ENCODE measurements around the gene MRFAP1L1.
A peak's percentile ranks its signal among the peaks of the same experiment; 100 is the strongest.

Gene MRFAP1L1

DNA sequence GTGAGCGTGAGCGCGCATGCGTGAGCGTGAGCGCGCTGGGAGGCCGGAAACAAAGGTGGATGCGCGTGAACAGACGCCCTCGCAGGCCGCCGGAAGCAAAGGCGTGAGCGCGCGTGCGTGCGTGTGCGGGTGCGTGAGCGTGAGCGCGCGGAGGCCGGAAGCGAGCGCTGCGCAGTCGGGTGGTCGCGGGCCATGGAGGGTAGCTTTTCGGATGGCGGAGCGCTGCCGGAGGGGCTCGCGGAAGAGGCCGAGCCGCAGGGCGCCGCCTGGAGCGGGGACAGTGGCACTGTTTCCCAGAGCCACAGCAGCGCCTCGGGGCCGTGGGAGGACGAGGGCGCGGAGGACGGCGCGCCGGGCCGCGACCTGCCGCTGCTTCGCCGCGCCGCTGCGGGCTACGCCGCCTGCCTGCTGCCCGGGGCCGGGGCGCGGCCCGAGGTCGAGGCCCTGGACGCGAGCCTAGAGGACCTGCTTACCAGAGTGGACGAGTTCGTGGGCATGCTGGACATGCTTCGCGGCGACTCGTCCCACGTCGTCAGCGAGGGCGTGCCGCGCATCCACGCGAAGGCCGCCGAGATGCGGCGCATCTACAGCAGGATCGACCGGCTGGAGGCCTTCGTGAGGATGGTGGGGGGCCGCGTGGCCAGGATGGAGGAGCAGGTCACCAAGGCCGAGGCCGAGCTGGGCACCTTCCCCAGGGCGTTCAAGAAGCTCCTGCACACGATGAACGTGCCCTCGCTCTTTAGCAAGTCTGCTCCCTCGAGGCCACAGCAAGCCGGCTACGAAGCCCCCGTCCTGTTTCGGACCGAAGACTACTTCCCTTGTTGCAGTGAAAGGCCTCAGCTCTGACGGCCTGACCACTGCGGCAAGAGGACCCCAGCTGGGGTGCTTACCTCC lies 6.6 kb upstream of the MRFAP1L1 start, which contains the start of gene BLOC1S4:
TSS of gene BLOC1S4 (plus strand) at position 157 of the 894 bp plus-strand sequence. CDS start at position 193, 36 bp downstream.
- CTCF ChIA-PET = interaction anchor here (0.5 to 8.5 kb wide), 8 partner anchors 158 to 1017 kb away, joined by 3 to 111 read pairs (median 4); no protein-coding TSS in a partner anchor
- POLR2A ChIA-PET = interaction anchor here (1.0 to 1.2 kb wide), 2 partner anchors 52 to 352 kb away, joined by 4 to 6 read pairs; partner anchors contain the start of gene GRPEL1
- no peaks in the 10 kb centered on the region for H3K4me1 ChIP-seq (ENCODE audit: control insufficient read depth, insufficient read depth, low read length)
- peak within 1 kb of the TSS; percentile 83 for H3K27ac ChIP-seq (ENCODE audit: extremely low read depth, low read depth, low read length)
- peak within 1 kb of the TSS; percentile 70 for H3K4me3 ChIP-seq (ENCODE audit: low read depth, low read length)
- H3K9me3 ChIP-seq (ENCODE audit: control insufficient read depth, insufficient read depth, low read depth, low read length) = no peaks in the 10 kb centered on the region
- no peaks in the 10 kb centered on the region; a peak in 1 of 3 replicates for H3K36me3 ChIP-seq (ENCODE audit: control insufficient read depth in 2 of 2, insufficient read depth in 1 of 2, low read length in 2 of 2)
- TF ChIP-seq, protein P1, sequence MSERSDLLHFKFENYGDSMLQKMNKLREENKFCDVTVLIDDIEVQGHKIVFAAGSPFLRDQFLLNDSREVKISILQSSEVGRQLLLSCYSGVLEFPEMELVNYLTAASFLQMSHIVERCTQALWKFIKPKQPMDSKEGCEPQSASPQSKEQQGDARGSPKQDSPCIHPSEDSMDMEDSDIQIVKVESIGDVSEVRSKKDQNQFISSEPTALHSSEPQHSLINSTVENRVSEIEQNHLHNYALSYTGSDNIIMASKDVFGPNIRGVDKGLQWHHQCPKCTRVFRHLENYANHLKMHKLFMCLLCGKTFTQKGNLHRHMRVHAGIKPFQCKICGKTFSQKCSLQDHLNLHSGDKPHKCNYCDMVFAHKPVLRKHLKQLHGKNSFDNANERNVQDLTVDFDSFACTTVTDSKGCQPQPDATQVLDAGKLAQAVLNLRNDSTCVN (tag by site-specific recombination; optimal IDR thresholded peaks at IDR 0.05) = peak; percentile 100
- no peak for TF ChIP-seq ZNF184 (tag by site-specific recombination; IDR thresholded peaks at IDR 0.05)
- TF ChIP-seq SCRT1 (tag by site-specific recombination; IDR thresholded peaks at IDR 0.05; ENCODE audit: borderline replicate concordance) = no peak
- TF ChIP-seq ZNF19 (tag by site-specific recombination; IDR thresholded peaks at IDR 0.05; ENCODE audit: low read depth) = no peak
- TF ChIP-seq ZNF350 (tag by site-specific recombination; IDR thresholded peaks at IDR 0.05) = no peak
- TF ChIP-seq ZNF335 (tag by site-specific recombination; conservative IDR thresholded peaks at IDR 0.05) = peak; percentile 80
- TF ChIP-seq KLF1 (tag by site-specific recombination; IDR thresholded peaks at IDR 0.05) = peak; percentile 15; the same call in 1 of the 2 replicates
- TF ChIP-seq, protein P2, sequence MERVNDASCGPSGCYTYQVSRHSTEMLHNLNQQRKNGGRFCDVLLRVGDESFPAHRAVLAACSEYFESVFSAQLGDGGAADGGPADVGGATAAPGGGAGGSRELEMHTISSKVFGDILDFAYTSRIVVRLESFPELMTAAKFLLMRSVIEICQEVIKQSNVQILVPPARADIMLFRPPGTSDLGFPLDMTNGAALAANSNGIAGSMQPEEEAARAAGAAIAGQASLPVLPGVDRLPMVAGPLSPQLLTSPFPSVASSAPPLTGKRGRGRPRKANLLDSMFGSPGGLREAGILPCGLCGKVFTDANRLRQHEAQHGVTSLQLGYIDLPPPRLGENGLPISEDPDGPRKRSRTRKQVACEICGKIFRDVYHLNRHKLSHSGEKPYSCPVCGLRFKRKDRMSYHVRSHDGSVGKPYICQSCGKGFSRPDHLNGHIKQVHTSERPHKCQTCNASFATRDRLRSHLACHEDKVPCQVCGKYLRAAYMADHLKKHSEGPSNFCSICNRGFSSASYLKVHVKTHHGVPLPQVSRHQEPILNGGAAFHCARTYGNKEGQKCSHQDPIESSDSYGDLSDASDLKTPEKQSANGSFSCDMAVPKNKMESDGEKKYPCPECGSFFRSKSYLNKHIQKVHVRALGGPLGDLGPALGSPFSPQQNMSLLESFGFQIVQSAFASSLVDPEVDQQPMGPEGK (tag by site-specific recombination; IDR thresholded peaks at IDR 0.05) = 0 out of 2 replicates have a peak, but pooled peaks have one; percentile 9
- no peak for TF ChIP-seq ZNF654 (tag by site-specific recombination; IDR thresholded peaks at IDR 0.05; ENCODE audit: low read depth)
- TF ChIP-seq, protein P3, sequence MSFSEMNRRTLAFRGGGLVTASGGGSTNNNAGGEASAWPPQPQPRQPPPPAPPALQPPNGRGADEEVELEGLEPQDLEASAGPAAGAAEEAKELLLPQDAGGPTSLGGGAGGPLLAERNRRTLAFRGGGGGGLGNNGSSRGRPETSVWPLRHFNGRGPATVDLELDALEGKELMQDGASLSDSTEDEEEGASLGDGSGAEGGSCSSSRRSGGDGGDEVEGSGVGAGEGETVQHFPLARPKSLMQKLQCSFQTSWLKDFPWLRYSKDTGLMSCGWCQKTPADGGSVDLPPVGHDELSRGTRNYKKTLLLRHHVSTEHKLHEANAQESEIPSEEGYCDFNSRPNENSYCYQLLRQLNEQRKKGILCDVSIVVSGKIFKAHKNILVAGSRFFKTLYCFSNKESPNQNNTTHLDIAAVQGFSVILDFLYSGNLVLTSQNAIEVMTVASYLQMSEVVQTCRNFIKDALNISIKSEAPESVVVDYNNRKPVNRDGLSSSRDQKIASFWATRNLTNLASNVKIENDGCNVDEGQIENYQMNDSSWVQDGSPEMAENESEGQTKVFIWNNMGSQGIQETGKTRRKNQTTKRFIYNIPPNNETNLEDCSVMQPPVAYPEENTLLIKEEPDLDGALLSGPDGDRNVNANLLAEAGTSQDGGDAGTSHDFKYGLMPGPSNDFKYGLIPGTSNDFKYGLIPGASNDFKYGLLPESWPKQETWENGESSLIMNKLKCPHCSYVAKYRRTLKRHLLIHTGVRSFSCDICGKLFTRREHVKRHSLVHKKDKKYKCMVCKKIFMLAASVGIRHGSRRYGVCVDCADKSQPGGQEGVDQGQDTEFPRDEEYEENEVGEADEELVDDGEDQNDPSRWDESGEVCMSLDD (tag by site-specific recombination; IDR thresholded peaks at IDR 0.05) = no peak
- TF ChIP-seq HOXA7 (CRISPR knock-in tag; IDR thresholded peaks at IDR 0.05; ENCODE audit: borderline replicate concordance) = no peak
- TF ChIP-seq, protein P4, sequence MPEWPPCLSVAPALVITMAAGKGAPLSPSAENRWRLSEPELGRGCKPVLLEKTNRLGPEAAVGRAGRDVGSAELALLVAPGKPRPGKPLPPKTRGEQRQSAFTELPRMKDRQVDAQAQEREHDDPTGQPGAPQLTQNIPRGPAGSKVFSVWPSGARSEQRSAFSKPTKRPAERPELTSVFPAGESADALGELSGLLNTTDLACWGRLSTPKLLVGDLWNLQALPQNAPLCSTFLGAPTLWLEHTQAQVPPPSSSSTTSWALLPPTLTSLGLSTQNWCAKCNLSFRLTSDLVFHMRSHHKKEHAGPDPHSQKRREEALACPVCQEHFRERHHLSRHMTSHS (tag by site-specific recombination; IDR thresholded peaks at IDR 0.05) = no peak
- TF ChIP-seq YY2 (tag by site-specific recombination; IDR thresholded peaks at IDR 0.05) = no peak
- TF ChIP-seq ZNF211 (tag by site-specific recombination; IDR thresholded peaks at IDR 0.05; ENCODE audit: low read depth) = no peak
- TF ChIP-seq ZBTB1 (tag by site-specific recombination; IDR thresholded peaks at IDR 0.05) = peak; percentile 94
- TF ChIP-seq ZFHX2 (tag by site-specific recombination; conservative IDR thresholded peaks at IDR 0.05) = peak; percentile 86
- TF ChIP-seq, protein P5, sequence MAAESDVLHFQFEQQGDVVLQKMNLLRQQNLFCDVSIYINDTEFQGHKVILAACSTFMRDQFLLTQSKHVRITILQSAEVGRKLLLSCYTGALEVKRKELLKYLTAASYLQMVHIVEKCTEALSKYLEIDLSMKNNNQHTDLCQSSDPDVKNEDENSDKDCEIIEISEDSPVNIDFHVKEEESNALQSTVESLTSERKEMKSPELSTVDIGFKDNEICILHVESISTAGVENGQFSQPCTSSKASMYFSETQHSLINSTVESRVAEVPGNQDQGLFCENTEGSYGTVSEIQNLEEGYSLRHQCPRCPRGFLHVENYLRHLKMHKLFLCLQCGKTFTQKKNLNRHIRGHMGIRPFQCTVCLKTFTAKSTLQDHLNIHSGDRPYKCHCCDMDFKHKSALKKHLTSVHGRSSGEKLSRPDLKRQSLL (tag by site-specific recombination; IDR thresholded peaks at IDR 0.05) = no peak
- no peak for TF ChIP-seq ZNF48 (tag by site-specific recombination; IDR thresholded peaks at IDR 0.05)
- TF ChIP-seq, protein P6, sequence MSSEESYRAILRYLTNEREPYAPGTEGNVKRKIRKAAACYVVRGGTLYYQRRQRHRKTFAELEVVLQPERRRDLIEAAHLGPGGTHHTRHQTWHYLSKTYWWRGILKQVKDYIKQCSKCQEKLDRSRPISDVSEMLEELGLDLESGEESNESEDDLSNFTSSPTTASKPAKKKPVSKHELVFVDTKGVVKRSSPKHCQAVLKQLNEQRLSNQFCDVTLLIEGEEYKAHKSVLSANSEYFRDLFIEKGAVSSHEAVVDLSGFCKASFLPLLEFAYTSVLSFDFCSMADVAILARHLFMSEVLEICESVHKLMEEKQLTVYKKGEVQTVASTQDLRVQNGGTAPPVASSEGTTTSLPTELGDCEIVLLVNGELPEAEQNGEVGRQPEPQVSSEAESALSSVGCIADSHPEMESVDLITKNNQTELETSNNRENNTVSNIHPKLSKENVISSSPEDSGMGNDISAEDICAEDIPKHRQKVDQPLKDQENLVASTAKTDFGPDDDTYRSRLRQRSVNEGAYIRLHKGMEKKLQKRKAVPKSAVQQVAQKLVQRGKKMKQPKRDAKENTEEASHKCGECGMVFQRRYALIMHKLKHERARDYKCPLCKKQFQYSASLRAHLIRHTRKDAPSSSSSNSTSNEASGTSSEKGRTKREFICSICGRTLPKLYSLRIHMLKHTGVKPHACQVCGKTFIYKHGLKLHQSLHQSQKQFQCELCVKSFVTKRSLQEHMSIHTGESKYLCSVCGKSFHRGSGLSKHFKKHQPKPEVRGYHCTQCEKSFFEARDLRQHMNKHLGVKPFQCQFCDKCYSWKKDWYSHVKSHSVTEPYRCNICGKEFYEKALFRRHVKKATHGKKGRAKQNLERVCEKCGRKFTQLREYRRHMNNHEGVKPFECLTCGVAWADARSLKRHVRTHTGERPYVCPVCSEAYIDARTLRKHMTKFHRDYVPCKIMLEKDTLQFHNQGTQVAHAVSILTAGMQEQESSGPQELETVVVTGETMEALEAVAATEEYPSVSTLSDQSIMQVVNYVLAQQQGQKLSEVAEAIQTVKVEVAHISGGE (tag by site-specific recombination; conservative IDR thresholded peaks at IDR 0.05; ENCODE audit: low read depth) = peak; percentile 59
- no peak for TF ChIP-seq ZNF433 (tag by site-specific recombination; IDR thresholded peaks at IDR 0.05; ENCODE audit: low read depth)
- TF ChIP-seq GLIS2 (tag by site-specific recombination; IDR thresholded peaks at IDR 0.05) = peak; percentile 80
- no peak for TF ChIP-seq ZNF623 (tag by site-specific recombination; IDR thresholded peaks at IDR 0.05)
- TF ChIP-seq, protein P7, sequence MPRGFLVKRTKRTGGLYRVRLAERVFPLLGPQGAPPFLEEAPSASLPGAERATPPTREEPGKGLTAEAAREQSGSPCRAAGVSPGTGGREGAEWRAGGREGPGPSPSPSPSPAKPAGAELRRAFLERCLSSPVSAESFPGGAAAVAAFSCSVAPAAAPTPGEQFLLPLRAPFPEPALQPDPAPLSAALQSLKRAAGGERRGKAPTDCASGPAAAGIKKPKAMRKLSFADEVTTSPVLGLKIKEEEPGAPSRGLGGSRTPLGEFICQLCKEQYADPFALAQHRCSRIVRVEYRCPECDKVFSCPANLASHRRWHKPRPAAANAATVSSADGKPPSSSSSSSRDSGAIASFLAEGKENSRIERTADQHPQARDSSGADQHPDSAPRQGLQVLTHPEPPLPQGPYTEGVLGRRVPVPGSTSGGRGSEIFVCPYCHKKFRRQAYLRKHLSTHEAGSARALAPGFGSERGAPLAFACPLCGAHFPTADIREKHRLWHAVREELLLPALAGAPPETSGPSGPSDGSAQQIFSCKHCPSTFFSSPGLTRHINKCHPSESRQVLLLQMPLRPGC (tag by site-specific recombination; IDR thresholded peaks at IDR 0.05) = no peak

All from HEK293 (cell line).